ENCODE measurements around the gene CYP24A1.

Gene CYP24A1

DNA sequence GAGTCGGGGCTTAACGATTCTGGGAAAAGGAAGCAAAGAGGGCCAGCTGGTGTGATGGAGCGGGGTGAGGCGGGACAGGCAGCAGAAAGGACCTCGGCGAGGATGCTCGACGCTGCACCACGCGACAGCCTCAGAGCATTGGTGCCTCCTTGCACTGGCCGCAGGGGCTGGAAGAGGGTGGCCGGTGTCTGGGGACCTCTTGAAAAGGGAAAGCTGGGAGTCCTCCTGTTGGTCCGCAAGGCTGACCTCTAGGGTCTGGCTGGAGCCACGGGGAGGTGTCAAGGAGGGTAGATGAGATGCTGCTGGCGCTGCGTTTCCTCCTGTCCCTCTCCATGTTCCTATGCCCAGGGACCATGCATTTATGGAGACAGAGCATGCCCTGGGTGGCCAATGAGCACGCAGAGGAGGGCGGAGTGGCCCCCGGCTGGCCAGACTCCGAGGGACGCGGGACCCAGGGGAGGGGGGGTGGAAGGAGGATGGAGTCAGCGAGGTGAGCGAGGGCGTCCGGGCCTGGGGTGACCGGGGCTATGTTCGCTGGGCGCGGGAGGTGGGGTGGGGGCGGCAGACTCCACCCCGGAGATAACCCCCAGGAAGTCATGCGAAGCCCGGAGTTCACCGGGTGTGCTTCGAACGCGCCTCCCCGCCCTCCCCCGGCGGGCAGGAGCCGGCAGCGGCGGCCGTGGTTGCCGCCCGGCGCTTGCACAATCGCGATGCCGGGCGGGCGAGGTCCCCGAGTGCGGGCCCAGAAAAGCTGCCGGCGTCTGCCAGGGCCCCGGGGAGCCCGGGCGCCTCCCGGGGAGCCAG, at the start of gene CYP24A1:
CYP24A1 (minus strand) TSS at position 334 of the 804 bp plus-strand sequence. CDS start 407 bp downstream, outside the sequence.
- no peak for TF ChIP-seq ZFX (IDR thresholded peaks at IDR 0.05; ENCODE audit: borderline replicate concordance)
- TF ChIP-seq CTCF (IDR thresholded peaks at IDR 0.05): no peak
- H3K27ac ChIP-seq: no peak within 1 kb of the TSS

DNA sequence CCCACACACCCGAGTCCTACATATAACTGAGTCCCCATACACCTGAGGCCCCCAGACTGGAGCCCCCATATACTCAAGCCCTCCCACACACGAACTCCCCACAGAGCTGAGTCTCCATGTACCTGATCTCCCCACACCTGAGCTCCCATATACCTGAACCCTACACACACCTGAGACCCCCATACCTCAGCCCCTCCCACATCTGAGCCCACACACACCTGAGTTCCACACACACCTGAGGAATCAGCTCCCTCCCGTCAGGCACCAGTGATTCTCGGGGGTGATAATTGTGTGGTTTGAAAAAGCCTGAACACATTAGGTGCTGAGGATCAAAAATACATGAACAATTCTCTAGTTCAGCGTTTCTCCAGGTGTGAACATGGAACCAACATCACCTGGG, 49.5 kb upstream of the CYP24A1 start:
- no peak for TF ChIP-seq ZFX (IDR thresholded peaks at IDR 0.05; ENCODE audit: borderline replicate concordance)
- TF ChIP-seq CTCF (IDR thresholded peaks at IDR 0.05): no peak
- no peak overlapping the region for H3K27ac ChIP-seq

GRCh38 chr20:54221996-54222890, 48.5 kb upstream of the CYP24A1 start:
- no peak for TF ChIP-seq ZFX (IDR thresholded peaks at IDR 0.05; ENCODE audit: borderline replicate concordance)
- TF ChIP-seq CTCF (IDR thresholded peaks at IDR 0.05): no peak
- no peak overlapping the region for H3K27ac ChIP-seq

DNA sequence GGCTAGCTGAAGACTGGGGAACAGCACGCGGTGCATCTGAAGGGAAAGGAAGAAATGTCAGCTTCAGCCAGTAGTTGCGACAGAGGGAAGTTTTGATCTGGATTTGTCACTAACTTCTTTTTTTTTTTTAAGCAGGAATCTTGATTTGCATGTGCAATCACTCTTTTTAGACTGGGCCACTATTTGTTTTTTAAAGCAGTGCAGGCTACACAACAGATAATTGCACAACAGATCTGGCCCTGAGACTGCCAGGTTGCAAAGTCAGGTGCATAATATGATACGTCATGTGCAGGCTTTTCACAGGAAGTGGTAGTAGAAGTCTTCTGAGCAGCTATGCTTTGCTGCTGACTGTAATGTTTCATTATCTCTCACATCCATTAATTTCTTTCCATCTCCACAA, 47.6 kb upstream of the CYP24A1 start:
- no peak overlapping the region for H3K27ac ChIP-seq
- TF ChIP-seq CTCF (IDR thresholded peaks at IDR 0.05): no peak
- no peak for TF ChIP-seq ZFX (IDR thresholded peaks at IDR 0.05; ENCODE audit: borderline replicate concordance)

- no peak overlapping the region for H3K27ac ChIP-seq
- TF ChIP-seq CTCF (IDR thresholded peaks at IDR 0.05) (no peak), ZFX (IDR thresholded peaks at IDR 0.05; ENCODE audit: borderline replicate concordance) (no peak)
Observed at GRCh38 chr20:54220722-54221121, 46.9 kb upstream of the CYP24A1 start.

GRCh38 chr20:54219751-54220426, 46.1 kb upstream of the CYP24A1 start:
- peak; percentile 69 for TF ChIP-seq CTCF (IDR thresholded peaks at IDR 0.05)
- TF ChIP-seq ZFX (IDR thresholded peaks at IDR 0.05; ENCODE audit: borderline replicate concordance): no peak
- no peak overlapping the region for H3K27ac ChIP-seq

Measured in 22Rv1 (cell line).